Measurements from ENCODE around the gene PPP4R4. TPM values are rescaled to one million over a fixed set of nuclear protein-coding genes. Genes with fewer than 3 reads are reported as not detected.

PPP4R4 gene
- total RNA-seq, 4 donors from 2014 or later = 0.13 TPM; not detected in 3

GRCh38 chr14:94224040-94224439 is 49.9 kb downstream of the PPP4R4 start:
- no peaks in the 10 kb centered on the region for H3K36me3 ChIP-seq
- DNase-seq (no peak), ATAC-seq (no peak)
- H3K4me3 ChIP-seq = no peak overlapping the region
- TF ChIP-seq POLR2A (IDR thresholded peaks at IDR 0.05) (no peak), CTCF (IDR thresholded peaks at IDR 0.05 in 4 of 5, conservative IDR thresholded peaks at IDR 0.05 in 1 of 5) (no peak)
- H3K4me1 ChIP-seq = no peaks in the 10 kb centered on the region
- H3K27ac ChIP-seq = no peak overlapping the region
- intact Hi-C loops (cut with DNase I; ENCODE audit: low total_unique reads) (no loop called here), in situ Hi-C loops (cut with MboI; ENCODE audit: low sequenced_read_pairs in 4 of 4) (no loop called here)
- no peaks in the 10 kb centered on the region for H3K27me3 ChIP-seq
- no peaks in the 10 kb centered on the region for H3K9me3 ChIP-seq

GRCh38 chr14:94225460-94226378 is 51.6 kb downstream of the PPP4R4 start:
- in situ Hi-C loops (cut with MboI; ENCODE audit: low sequenced_read_pairs in 4 of 4) (no loop called here), intact Hi-C loops (cut with DNase I; ENCODE audit: low total_unique reads) (no loop called here)
- no peaks in the 10 kb centered on the region for H3K27me3 ChIP-seq
- H3K4me3 ChIP-seq = no peak overlapping the region
- DNase-seq (no peak), ATAC-seq (no peak)
- H3K4me1 ChIP-seq = no peaks in the 10 kb centered on the region
- no peaks in the 10 kb centered on the region for H3K9me3 ChIP-seq
- no peaks in the 10 kb centered on the region for H3K36me3 ChIP-seq
- no peak overlapping the region for H3K27ac ChIP-seq
- TF ChIP-seq CTCF (IDR thresholded peaks at IDR 0.05 in 4 of 5, conservative IDR thresholded peaks at IDR 0.05 in 1 of 5) (no peak), POLR2A (IDR thresholded peaks at IDR 0.05) (no peak)

- TF ChIP-seq POLR2A (IDR thresholded peaks at IDR 0.05) = no peak
- no peak for TF ChIP-seq CTCF (IDR thresholded peaks at IDR 0.05 in 4 of 5, conservative IDR thresholded peaks at IDR 0.05 in 1 of 5)
- Histone ChIP-seq H3K9me3 (no peaks in the 10 kb centered on the region), H3K27ac (no peak overlapping the region), H3K36me3 (no peaks in the 10 kb centered on the region), H3K4me1 (no peaks in the 10 kb centered on the region), H3K4me3 (no peak overlapping the region), H3K27me3 (no peaks in the 10 kb centered on the region)
- intact Hi-C loops (cut with DNase I; ENCODE audit: low total_unique reads) = no loop called here
- in situ Hi-C loops (cut with MboI; ENCODE audit: low sequenced_read_pairs in 4 of 4) = no loop called here
- ATAC-seq = no peak
- no peak for DNase-seq
Observed at GRCh38 chr14:94227029-94227428, 52.9 kb downstream of the PPP4R4 start.

- DNase-seq = no peak
- Histone ChIP-seq H3K27me3 (no peaks in the 10 kb centered on the region), H3K27ac (no peak overlapping the region), H3K4me1 (no peaks in the 10 kb centered on the region), H3K9me3 (no peaks in the 10 kb centered on the region), H3K4me3 (no peak overlapping the region), H3K36me3 (no peaks in the 10 kb centered on the region)
- no peak for ATAC-seq
- in situ Hi-C loops (cut with MboI; ENCODE audit: low sequenced_read_pairs in 4 of 4) (no loop called here), intact Hi-C loops (cut with DNase I; ENCODE audit: low total_unique reads) (no loop called here)
- TF ChIP-seq CTCF (IDR thresholded peaks at IDR 0.05 in 4 of 5, conservative IDR thresholded peaks at IDR 0.05 in 1 of 5) (no peak), POLR2A (IDR thresholded peaks at IDR 0.05) (no peak)
Observed at GRCh38 chr14:94237046-94237445, 62.9 kb downstream of the PPP4R4 start.
